Smooth muscle cell (in vitro differentiated cells): Measurements from ENCODE around the gene UHRF1. TPM values are rescaled to one million over a fixed set of nuclear protein-coding genes. Genes with fewer than 3 reads are reported as not detected.
"Not testable (repeated sequence)": the region's sequence is repeated elsewhere in the genome, so short reads cannot be mapped to it uniquely, and the experiment has no call there.

Experiments used
- DNase-seq: peaks from one replicate; lab custom pipeline; 2025; ENCODE audit not compliant: unreplicated experiment; lab: John Stamatoyannopoulos, UW
- H2AFZ ChIP-seq: fragments of 200-600 bp; sonication (generic); 2 replicates; pipeline ENCODE4 v1.6.0; 2016; ENCODE audit warnings: antibody characterized with exemption, low read depth, mild to moderate bottlenecking
- H3F3A ChIP-seq: fragments of 200-600 bp; sonication (generic); 2 replicates; pipeline ENCODE4 v1.6.0; 2017; ENCODE audit warnings: antibody characterized with exemption, low read depth
- H3K27ac ChIP-seq: fragments of 200-600 bp; sonication (generic); 2 replicates; pipeline ENCODE4 v1.5.1; 2016; ENCODE audit warnings: low read depth, mild to moderate bottlenecking
- H3K27me3 ChIP-seq: fragments of 200-600 bp; sonication (generic); 2 replicates; pipeline ENCODE4 v1.6.1; 2016; ENCODE audit warnings: low read depth, mild to moderate bottlenecking
- H3K36me3 ChIP-seq: fragments of 200-600 bp; sonication (generic); 2 replicates; pipeline ENCODE4 v1.5.1; 2016; ENCODE audit warnings: low read depth
- H3K4me1 ChIP-seq: fragments of 200-600 bp; sonication (generic); 2 replicates; pipeline ENCODE4 v1.5.1; 2016; ENCODE audit warnings: low read depth
- H3K4me2 ChIP-seq: fragments of 200-600 bp; sonication (generic); 2 replicates; pipeline ENCODE4 v1.6.0; 2016; ENCODE audit warnings: mild to moderate bottlenecking
- H3K4me3 ChIP-seq: fragments of 200-600 bp; sonication (generic); 2 replicates; pipeline ENCODE4 v1.5.1; 2016; ENCODE audit warnings: mild to moderate bottlenecking
- H3K79me2 ChIP-seq: fragments of 200-600 bp; sonication (generic); 2 replicates; pipeline ENCODE4 v1.6.0; 2016; ENCODE audit warnings: low read depth, mild to moderate bottlenecking
- H3K9ac ChIP-seq: fragments of 200-600 bp; sonication (generic); 2 replicates; pipeline ENCODE4 v1.6.0; 2016; ENCODE audit warnings: low read depth
- H3K9me3 ChIP-seq: fragments of 200-600 bp; sonication (generic); replicated peaks from 2 replicates; pipeline ENCODE4 v1.5.1; 2016; ENCODE audit warnings: low read depth
- H4K20me1 ChIP-seq: fragments of 200-600 bp; sonication (generic); 2 replicates; pipeline ENCODE4 v1.6.0; 2016; ENCODE audit warnings: low read depth
- WGBS: methylation state at CpG from one replicate; pipeline ENCODE4 v1.1.7; 2016; ENCODE audit warnings: low lambda C conversion rate; 5-methylcytosine and 5-hydroxymethylcytosine counted together
- polyA plus RNA-seq: library from polyadenylated mRNA; unstranded; fragments of >200 nt; fragmentation: Nextera tagmentation; extraction: Ambion mirVana; gene quantifications from 2 replicates; pipeline ENCODE4 v1.2.1, GENCODE V29; 2016
- total RNA-seq: library from RNA; depleted of rRNA; stranded (reverse); fragments of >200 nt; gene quantifications from 2 replicates; pipeline ENCODE4 v1.2.3, GENCODE V29; 2014
- TF ChIP-seq, protein P1 (sequence below): fragments of 200-600 bp; sonication (generic); IDR thresholded peaks from 2 replicates; pipeline ENCODE4 v1.5.1; 2017; ENCODE audit warnings: borderline replicate concordance, mild to moderate bottlenecking, antibody characterized with exemption; ENCODE audit not compliant: insufficient read depth, poor library complexity, severe bottlenecking

UHRF1 gene
- total and polyA plus RNA-seq, 2 experiments from 2014 or later = 11.3 to 27.2 TPM

DNA sequence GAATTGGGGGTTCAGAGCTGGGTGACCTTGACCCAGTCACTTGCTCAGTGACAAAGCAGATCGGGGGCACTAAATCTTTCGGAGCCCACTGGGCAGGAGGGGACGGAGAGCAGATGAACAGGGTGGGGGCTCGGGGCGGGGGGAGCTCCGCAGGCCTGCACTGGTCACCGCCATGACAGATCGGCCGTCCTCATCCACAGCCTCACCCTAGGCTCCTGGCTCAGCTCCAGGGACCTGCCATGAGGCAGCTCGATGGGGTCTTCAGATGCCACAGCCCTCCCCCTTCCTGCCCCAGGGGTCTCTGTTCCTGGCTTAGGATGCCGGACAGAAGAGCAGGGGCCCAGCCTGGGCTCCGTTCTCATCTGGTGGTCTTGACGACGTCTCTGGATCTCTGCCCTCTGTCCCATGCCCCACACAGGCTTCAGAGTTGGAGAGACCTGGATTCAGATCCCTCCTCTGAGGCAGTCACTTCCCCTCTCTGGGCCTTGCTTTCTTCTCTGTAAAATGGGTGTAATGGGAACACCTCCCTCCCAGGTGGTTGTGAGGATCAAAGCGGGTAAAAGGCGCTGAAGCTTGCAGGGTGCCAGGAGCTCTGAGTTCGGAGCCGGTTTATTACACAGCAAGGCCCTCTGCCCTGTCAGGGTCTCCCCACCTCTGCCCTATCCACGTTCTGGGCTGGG is 62.7 kb downstream of the UHRF1 start:
- WGBS = 95% methylated on average over 15 of the region's 19 CpGs
- no peaks in the 10 kb centered on the region for H3K27me3 ChIP-seq
- peak overlapping the region; percentile 85 for H3K4me2 ChIP-seq

DNA sequence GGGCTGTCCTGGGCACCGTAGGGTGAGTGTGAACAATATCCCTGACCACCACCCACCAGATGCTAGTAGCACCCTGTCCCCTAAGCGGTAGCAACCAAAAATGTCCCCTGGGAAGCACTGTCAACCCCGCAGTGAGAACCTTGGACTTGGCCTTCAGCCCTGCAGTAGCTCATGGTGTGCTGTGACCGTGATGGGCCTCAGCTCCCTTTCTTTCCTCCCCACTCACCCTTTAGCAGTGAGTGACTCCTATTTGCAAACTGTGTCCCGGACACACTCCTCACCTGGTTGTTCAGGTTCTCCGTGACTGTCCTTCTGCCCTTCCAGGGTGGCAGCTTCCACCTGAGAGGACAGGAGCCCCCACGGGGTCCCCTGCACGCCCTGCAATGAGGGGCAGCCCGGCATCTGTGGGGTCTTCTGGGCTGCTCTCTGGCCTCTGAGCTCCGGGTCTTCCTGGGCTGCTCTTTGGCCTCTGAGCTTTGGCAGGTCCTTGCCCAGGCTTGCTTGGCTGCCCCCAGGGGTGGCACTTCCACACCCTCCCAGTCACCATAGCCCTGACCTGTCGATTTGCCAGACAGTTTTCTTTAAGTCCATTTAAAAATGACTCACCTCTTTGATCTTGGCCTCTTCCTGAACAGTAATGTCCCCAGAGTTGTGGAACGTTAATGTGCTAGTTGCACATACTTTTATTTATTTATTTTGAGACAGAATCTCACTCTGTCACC is 63.4 kb downstream of the UHRF1 start:
- H4K20me1 ChIP-seq = peaks cover 83% of the 10 kb centered on the region
- H3K4me2 ChIP-seq = peak overlapping the region; percentile 46
- no peaks in the 10 kb centered on the region for H3K27me3 ChIP-seq
- TF ChIP-seq, protein P1, sequence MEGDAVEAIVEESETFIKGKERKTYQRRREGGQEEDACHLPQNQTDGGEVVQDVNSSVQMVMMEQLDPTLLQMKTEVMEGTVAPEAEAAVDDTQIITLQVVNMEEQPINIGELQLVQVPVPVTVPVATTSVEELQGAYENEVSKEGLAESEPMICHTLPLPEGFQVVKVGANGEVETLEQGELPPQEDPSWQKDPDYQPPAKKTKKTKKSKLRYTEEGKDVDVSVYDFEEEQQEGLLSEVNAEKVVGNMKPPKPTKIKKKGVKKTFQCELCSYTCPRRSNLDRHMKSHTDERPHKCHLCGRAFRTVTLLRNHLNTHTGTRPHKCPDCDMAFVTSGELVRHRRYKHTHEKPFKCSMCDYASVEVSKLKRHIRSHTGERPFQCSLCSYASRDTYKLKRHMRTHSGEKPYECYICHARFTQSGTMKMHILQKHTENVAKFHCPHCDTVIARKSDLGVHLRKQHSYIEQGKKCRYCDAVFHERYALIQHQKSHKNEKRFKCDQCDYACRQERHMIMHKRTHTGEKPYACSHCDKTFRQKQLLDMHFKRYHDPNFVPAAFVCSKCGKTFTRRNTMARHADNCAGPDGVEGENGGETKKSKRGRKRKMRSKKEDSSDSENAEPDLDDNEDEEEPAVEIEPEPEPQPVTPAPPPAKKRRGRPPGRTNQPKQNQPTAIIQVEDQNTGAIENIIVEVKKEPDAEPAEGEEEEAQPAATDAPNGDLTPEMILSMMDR = no peak
- H3K4me1 ChIP-seq = peaks cover 28% of the 10 kb centered on the region
- no peaks in the 10 kb centered on the region for H3K36me3 ChIP-seq
- no peak overlapping the region for H3K4me3 ChIP-seq
- no peak overlapping the region for H2AFZ ChIP-seq
- 64% methylated on average over 12 of the region's 12 CpGs for WGBS
- peak overlapping the region; percentile 80 for H3K27ac ChIP-seq
- H3K9me3 ChIP-seq = no peaks in the 10 kb centered on the region
- H3K9ac ChIP-seq = peak overlapping the region; percentile 8
- no peak for DNase-seq
- H3K79me2 ChIP-seq = peaks cover 83% of the 10 kb centered on the region
- H3F3A ChIP-seq = peaks cover 22% of the 10 kb centered on the region

More for the DNA sequence above, 62.7 kb downstream of the UHRF1 start:
- H3F3A ChIP-seq = peaks cover 25% of the 10 kb centered on the region
- no peak overlapping the region for H3K9ac ChIP-seq
- no peaks in the 10 kb centered on the region for H3K9me3 ChIP-seq
- no peak overlapping the region for H2AFZ ChIP-seq
- DNase-seq = no peak
- peaks cover 76% of the 10 kb centered on the region for H4K20me1 ChIP-seq
- H3K36me3 ChIP-seq = no peaks in the 10 kb centered on the region
- peak overlapping the region; percentile 80 for H3K27ac ChIP-seq
- TF ChIP-seq, protein P1 = no peak
- H3K4me3 ChIP-seq = no peak overlapping the region
- H3K79me2 ChIP-seq = peaks cover 76% of the 10 kb centered on the region
- peaks cover 26% of the 10 kb centered on the region for H3K4me1 ChIP-seq

DNA sequence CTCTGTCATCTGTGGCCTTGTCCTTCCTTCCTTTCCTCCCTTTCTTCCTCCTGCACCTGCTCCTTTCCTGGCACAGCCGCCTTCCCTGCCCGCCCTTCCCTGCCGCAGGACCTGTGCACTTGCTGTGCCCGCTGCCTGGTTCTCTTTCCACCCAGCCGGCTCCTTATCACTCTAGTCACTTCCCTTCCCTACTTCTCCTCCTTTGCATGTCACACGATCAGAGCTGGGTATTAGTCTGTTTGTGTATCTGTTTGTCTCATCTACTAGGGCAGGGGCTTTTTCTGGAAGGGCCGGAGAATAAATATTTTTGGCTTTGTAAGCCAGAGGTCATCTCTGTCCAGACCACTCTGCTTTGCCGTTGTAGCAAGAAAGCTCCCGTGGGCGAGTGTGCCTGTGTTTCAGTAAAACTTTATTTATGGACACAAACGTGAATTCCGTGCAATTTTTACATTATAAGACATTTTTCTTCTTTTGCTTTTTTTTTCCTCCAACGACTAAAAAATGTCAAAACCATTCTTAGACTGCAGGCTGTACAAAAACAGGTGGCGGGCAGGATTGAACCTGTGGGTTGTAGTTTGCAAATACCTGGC is 65.7 kb downstream of the UHRF1 start:
- no peak for DNase-seq
- TF ChIP-seq, protein P1 = no peak
- WGBS = 57% methylated on average over 14 of the region's 14 CpGs
- no peak overlapping the region for H3K9ac ChIP-seq
- no peak overlapping the region for H3K4me3 ChIP-seq
- H3F3A ChIP-seq = peaks cover 16% of the 10 kb centered on the region
- peaks cover 35% of the 10 kb centered on the region for H3K4me1 ChIP-seq
- H2AFZ ChIP-seq = no peak overlapping the region
- peak overlapping the region; percentile 63 for H3K27ac ChIP-seq
- no peaks in the 10 kb centered on the region for H3K9me3 ChIP-seq
- H4K20me1 ChIP-seq = peaks cover 100% of the 10 kb centered on the region
- no peaks in the 10 kb centered on the region for H3K36me3 ChIP-seq
- no peaks in the 10 kb centered on the region for H3K27me3 ChIP-seq
- peak overlapping the region; percentile 31 for H3K4me2 ChIP-seq
- H3K79me2 ChIP-seq = peaks cover 99% of the 10 kb centered on the region

DNA sequence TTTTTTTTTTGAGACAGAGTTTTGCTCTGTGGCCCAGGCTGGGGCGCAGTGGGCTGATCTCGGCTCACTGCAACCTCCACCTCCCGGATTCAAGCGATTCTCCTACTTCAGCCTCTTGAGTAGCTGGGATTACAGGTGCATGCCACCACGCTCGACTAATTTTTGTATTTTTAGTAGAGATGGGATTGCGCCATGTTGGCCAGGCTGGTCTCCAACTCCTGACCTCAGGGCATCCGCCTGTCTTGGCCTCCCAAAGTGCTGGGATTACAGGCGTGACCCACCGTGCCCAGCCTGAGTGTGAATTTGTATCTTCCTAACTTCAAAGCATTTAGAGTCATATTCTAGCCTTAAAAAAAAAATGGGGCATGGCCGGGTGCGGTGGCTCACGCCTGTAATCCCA is 66.3 kb downstream of the UHRF1 start:
- not testable (repeated sequence) for H3K4me3 ChIP-seq, H3K9ac ChIP-seq, H3K9me3 ChIP-seq, H2AFZ ChIP-seq, DNase-seq, H3K36me3 ChIP-seq, H3K27me3 ChIP-seq
- peaks cover 36% of the 10 kb centered on the region for H3K4me1 ChIP-seq
- peak overlapping the region; percentile 79 for H3K27ac ChIP-seq
- 94% methylated on average over 13 of the region's 13 CpGs for WGBS
- H3F3A ChIP-seq = peaks cover 16% of the 10 kb centered on the region
- peak overlapping the region; percentile 23 for H3K4me2 ChIP-seq
- H3K79me2 ChIP-seq = peaks cover 99% of the 10 kb centered on the region
- H4K20me1 ChIP-seq = peaks cover 100% of the 10 kb centered on the region
